Measurements from ENCODE around the gene HEATR5A. TPM values are rescaled to one million over a fixed set of nuclear protein-coding genes. Genes with fewer than 3 reads are reported as not detected.

HEATR5A gene
- total and polyA plus RNA-seq, 2 of the 13 experiments (the other 11 are each of a cell fraction or from before 2014, with no cell fraction given) = 36.4 to 105 TPM

DNA sequence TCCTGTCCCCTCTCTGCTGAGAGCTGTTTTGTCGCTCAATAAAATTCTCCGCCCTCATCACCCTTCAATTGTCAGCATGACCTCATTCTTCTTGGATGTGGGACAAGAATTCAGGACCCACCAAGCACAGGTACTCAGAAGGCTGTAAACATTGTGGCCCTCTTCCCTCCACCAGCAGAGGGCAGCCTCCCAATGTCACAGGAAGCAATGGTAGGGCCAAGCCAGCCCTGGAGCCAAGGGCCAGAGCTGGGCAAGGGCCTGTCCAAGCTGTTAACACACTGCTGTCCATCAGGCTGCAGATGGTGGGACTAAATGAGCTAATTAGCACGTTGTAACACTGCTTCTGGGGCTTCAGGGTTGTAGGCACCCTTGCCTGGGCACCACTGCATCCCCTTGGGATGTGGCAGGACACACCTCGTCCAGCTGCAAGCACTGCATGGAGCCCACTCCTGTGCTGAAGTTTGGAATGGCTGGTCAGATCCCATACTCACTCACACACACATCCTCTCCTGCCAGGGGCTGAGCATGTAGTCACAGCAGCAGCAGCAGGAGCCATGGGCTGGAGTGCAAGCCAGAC lies 150.1 kb downstream of the HEATR5A start (continued):
- TF ChIP-seq HDAC6 (IDR thresholded peaks at IDR 0.05; ENCODE audit: low read depth, low read length) (no peak), ZNF549 (CRISPR knock-in tag; IDR thresholded peaks at IDR 0.05) (no peak), PRDM15 (CRISPR knock-in tag; IDR thresholded peaks at IDR 0.05) (no peak), KLF11 (CRISPR knock-in tag; IDR thresholded peaks at IDR 0.05) (no peak), MED1 (CRISPR knock-in tag; IDR thresholded peaks at IDR 0.05) (no peak), ERF (CRISPR knock-in tag; IDR thresholded peaks at IDR 0.05) (peak; percentile 49; the same call in 1 of the 2 replicates), ZC3H13 (CRISPR knock-in tag; IDR thresholded peaks at IDR 0.05) (no peak), ZNF75D (CRISPR knock-in tag; IDR thresholded peaks at IDR 0.05; ENCODE audit: borderline replicate concordance) (no peak), SP140L (CRISPR knock-in tag; IDR thresholded peaks at IDR 0.05; ENCODE audit: borderline replicate concordance) (no peak), ZNF326 (CRISPR knock-in tag; IDR thresholded peaks at IDR 0.05; ENCODE audit: borderline replicate concordance) (no peak)
- TF ChIP-seq, protein P1, sequence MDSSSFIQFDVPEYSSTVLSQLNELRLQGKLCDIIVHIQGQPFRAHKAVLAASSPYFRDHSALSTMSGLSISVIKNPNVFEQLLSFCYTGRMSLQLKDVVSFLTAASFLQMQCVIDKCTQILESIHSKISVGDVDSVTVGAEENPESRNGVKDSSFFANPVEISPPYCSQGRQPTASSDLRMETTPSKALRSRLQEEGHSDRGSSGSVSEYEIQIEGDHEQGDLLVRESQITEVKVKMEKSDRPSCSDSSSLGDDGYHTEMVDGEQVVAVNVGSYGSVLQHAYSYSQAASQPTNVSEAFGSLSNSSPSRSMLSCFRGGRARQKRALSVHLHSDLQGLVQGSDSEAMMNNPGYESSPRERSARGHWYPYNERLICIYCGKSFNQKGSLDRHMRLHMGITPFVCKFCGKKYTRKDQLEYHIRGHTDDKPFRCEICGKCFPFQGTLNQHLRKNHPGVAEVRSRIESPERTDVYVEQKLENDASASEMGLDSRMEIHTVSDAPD (CRISPR knock-in tag; IDR thresholded peaks at IDR 0.05) = no peak
- TF ChIP-seq, protein P2, sequence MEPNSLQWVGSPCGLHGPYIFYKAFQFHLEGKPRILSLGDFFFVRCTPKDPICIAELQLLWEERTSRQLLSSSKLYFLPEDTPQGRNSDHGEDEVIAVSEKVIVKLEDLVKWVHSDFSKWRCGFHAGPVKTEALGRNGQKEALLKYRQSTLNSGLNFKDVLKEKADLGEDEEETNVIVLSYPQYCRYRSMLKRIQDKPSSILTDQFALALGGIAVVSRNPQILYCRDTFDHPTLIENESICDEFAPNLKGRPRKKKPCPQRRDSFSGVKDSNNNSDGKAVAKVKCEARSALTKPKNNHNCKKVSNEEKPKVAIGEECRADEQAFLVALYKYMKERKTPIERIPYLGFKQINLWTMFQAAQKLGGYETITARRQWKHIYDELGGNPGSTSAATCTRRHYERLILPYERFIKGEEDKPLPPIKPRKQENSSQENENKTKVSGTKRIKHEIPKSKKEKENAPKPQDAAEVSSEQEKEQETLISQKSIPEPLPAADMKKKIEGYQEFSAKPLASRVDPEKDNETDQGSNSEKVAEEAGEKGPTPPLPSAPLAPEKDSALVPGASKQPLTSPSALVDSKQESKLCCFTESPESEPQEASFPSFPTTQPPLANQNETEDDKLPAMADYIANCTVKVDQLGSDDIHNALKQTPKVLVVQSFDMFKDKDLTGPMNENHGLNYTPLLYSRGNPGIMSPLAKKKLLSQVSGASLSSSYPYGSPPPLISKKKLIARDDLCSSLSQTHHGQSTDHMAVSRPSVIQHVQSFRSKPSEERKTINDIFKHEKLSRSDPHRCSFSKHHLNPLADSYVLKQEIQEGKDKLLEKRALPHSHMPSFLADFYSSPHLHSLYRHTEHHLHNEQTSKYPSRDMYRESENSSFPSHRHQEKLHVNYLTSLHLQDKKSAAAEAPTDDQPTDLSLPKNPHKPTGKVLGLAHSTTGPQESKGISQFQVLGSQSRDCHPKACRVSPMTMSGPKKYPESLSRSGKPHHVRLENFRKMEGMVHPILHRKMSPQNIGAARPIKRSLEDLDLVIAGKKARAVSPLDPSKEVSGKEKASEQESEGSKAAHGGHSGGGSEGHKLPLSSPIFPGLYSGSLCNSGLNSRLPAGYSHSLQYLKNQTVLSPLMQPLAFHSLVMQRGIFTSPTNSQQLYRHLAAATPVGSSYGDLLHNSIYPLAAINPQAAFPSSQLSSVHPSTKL (CRISPR knock-in tag; IDR thresholded peaks at IDR 0.05) = 0 out of 2 replicates have a peak, but pooled peaks have one; percentile 21
- TF ChIP-seq, protein P3, sequence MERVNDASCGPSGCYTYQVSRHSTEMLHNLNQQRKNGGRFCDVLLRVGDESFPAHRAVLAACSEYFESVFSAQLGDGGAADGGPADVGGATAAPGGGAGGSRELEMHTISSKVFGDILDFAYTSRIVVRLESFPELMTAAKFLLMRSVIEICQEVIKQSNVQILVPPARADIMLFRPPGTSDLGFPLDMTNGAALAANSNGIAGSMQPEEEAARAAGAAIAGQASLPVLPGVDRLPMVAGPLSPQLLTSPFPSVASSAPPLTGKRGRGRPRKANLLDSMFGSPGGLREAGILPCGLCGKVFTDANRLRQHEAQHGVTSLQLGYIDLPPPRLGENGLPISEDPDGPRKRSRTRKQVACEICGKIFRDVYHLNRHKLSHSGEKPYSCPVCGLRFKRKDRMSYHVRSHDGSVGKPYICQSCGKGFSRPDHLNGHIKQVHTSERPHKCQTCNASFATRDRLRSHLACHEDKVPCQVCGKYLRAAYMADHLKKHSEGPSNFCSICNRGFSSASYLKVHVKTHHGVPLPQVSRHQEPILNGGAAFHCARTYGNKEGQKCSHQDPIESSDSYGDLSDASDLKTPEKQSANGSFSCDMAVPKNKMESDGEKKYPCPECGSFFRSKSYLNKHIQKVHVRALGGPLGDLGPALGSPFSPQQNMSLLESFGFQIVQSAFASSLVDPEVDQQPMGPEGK (CRISPR knock-in tag; IDR thresholded peaks at IDR 0.05) = peak; percentile 51
